Keratinocyte (primary cell): ENCODE data around the gene FOXL2NB. TPM values are rescaled to one million over a fixed set of nuclear protein-coding genes. Genes with fewer than 3 reads are reported as not detected.

Experiments
- DNase-seq: peaks from one replicate; pipeline ENCODE4 v3.0.0-alpha.2; 2011; ENCODE audit warnings: low read depth, missing footprints, low spot score
- FAIRE-seq: peaks from 2 replicates; lab custom pipeline; 2011; peaks lifted over from hg19 to GRCh38; lab: Jason Lieb, UNC
- H2AFZ ChIP-seq: 2 replicates; pipeline ENCODE4 v1.6.0; 2012; ENCODE audit warnings: low read length, control low read depth, inconsistent platforms; ENCODE audit not compliant: control insufficient read depth
- H3K27ac ChIP-seq: 2 replicates; pipeline ENCODE4 v1.5.1; 2011; ENCODE audit warnings: low read length; ENCODE audit not compliant: control insufficient read depth, insufficient read depth
- H3K27me3 ChIP-seq: 3 replicates; pipeline ENCODE4 v1.6.0; 2011; ENCODE audit warnings: low read length; ENCODE audit not compliant: control insufficient read depth, insufficient read depth; ENCODE audit errors: extremely low read depth
- H3K36me3 ChIP-seq, 2 experiments: 2 replicates in 1 of 2; 3 replicates in 1 of 2; pipeline ENCODE4 v1.5.1; 2011; ENCODE audit warnings: low read length in 2 of 2, mild to moderate bottlenecking in 1 of 2; ENCODE audit not compliant: control insufficient read depth in 2 of 2, insufficient read depth in 2 of 2; ENCODE audit errors: extremely low read depth in 1 of 2
- H3K4me1 ChIP-seq: 3 replicates; pipeline ENCODE4 v1.5.1; 2011; ENCODE audit warnings: low read length; ENCODE audit not compliant: control insufficient read depth, insufficient read depth; ENCODE audit errors: extremely low read depth
- H3K4me2 ChIP-seq: 3 replicates; pipeline ENCODE4 v1.6.0; 2011; ENCODE audit warnings: low read depth, low read length; ENCODE audit not compliant: control insufficient read depth, insufficient read depth; ENCODE audit errors: extremely low read depth
- H3K4me3 ChIP-seq, 3 experiments: fragments of 200-600 bp in 1 of 3; sonication (generic) in 1 of 3; 2 replicates in 2 of 3; 3 replicates in 1 of 3; pipeline ENCODE4 v1.5.1; 2011 to 2016; ENCODE audit warnings: low read length in 3 of 3, mild to moderate bottlenecking in 3 of 3, control low read depth in 2 of 3, inconsistent platforms in 1 of 3, low read depth in 1 of 3, mixed read lengths in 1 of 3, mixed run types in 1 of 3, moderate library complexity in 1 of 3; ENCODE audit not compliant: control insufficient read depth in 2 of 3, insufficient read depth in 2 of 3; ENCODE audit errors: extremely low read depth in 1 of 3
- H3K79me2 ChIP-seq: 2 replicates; pipeline ENCODE4 v1.6.0; 2012; ENCODE audit warnings: low read length; ENCODE audit not compliant: control insufficient read depth, insufficient read depth
- H3K9ac ChIP-seq: 3 replicates; pipeline ENCODE4 v1.6.0; 2011; ENCODE audit warnings: low read length; ENCODE audit not compliant: control insufficient read depth, insufficient read depth; ENCODE audit errors: extremely low read depth
- H3K9me1 ChIP-seq: 3 replicates; pipeline ENCODE4 v1.6.0; 2011; ENCODE audit warnings: low read length; ENCODE audit not compliant: control insufficient read depth, insufficient read depth; ENCODE audit errors: extremely low read depth
- H3K9me3 ChIP-seq: 2 replicates; pipeline ENCODE4 v1.5.1; 2012; ENCODE audit warnings: low read depth, low read length; ENCODE audit not compliant: control insufficient read depth
- H4K20me1 ChIP-seq: 3 replicates; pipeline ENCODE4 v1.6.0; 2011; ENCODE audit warnings: low read length; ENCODE audit not compliant: control insufficient read depth, insufficient read depth; ENCODE audit errors: extremely low read depth
- EZH2 ChIP-seq: IDR thresholded peaks from one replicate; pipeline ENCODE4 v1.6.1; 2012; ENCODE audit warnings: inconsistent platforms, mild to moderate bottlenecking, low read length, moderate library complexity
- dilution Hi-C: fragments of 300-500 bp; cut with MboI; formaldehyde crosslinking; loops from one replicate; pipeline ENCODE4 v1.7.0; 2020; ENCODE audit warnings: low sequenced_read_pairs; ENCODE audit not compliant: extremely low pct_ligation_motif_present
- polyA plus RNA-seq, 5 experiments: library from polyadenylated mRNA; depleted of rRNA in 3 of 5; stranded (reverse) in 3 of 5; stranded (forward) in 1 of 5; unstranded in 1 of 5; fragments of >200 nt; gene quantifications; 1 replicate in 1 of 5; 2 replicates in 3 of 5; 3 replicates in 1 of 5; pipeline versions ENCODE4 v1.2.1 to v1.2.3, GENCODE V29; 2011 to 2012; ENCODE audit warnings: missing spikeins in 2 of 5, low read depth in 1 of 5, low replicate concordance in 1 of 5
- TF ChIP-seq, protein P1 (sequence below), 3 experiments: IDR thresholded peaks in 1 of 3; conservative IDR thresholded peaks in 1 of 3; optimal IDR thresholded peaks in 1 of 3; 2 replicates in 2 of 3; 3 replicates in 1 of 3; pipeline versions ENCODE3 to v1.5.1; 2011; ENCODE audit warnings: low read length in 3 of 3, mild to moderate bottlenecking in 3 of 3, moderate library complexity in 2 of 3, control low read depth in 1 of 3, inconsistent platforms in 1 of 3; ENCODE audit not compliant: insufficient read depth in 2 of 3; ENCODE audit errors: extremely low read depth in 1 of 3

Gene FOXL2NB
- polyA plus RNA-seq, 1 donor (not counting 4 experiments of a cell fraction or from before 2014, with no cell fraction given), result 0.38 TPM

DNA sequence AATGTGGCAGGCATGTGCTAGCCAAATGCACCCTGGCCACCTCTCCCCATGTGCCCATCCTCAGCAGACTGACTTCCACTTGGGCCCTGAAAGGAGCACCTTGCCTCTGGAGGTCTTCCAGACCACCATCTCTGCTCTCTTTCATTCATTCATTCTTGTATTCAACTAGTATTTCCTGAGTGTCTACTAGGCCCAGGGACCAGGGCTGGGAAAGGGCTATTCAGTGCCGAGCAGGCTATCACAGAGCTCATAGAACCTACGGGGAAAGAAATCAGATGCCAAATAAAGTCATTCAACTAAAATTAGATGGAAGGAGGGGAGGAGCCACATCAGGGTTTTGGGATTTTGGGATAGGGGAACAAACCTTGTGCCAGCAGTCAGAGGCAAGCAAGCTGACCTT lies 40.2 kb downstream of the FOXL2NB start:
- no peaks in the 10 kb centered on the region for H3K9me3 ChIP-seq
- dilution Hi-C loops, result no loop called here
- peaks cover 3% of the 10 kb centered on the region for H3K27me3 ChIP-seq
- no peaks in the 10 kb centered on the region for H3K79me2 ChIP-seq
- no peak overlapping the region for H2AFZ ChIP-seq
- no peak overlapping the region for H3K4me2 ChIP-seq
- H4K20me1 ChIP-seq, result no peaks in the 10 kb centered on the region
- no peaks in the 10 kb centered on the region for H3K36me3 ChIP-seq
- H3K4me3 ChIP-seq, result no peak overlapping the region
- FAIRE-seq (no peak), DNase-seq (no peak)
- no peaks in the 10 kb centered on the region for H3K9me1 ChIP-seq
- no peaks in the 10 kb centered on the region for H3K4me1 ChIP-seq
- no peak overlapping the region for H3K27ac ChIP-seq
- TF ChIP-seq, protein P1, sequence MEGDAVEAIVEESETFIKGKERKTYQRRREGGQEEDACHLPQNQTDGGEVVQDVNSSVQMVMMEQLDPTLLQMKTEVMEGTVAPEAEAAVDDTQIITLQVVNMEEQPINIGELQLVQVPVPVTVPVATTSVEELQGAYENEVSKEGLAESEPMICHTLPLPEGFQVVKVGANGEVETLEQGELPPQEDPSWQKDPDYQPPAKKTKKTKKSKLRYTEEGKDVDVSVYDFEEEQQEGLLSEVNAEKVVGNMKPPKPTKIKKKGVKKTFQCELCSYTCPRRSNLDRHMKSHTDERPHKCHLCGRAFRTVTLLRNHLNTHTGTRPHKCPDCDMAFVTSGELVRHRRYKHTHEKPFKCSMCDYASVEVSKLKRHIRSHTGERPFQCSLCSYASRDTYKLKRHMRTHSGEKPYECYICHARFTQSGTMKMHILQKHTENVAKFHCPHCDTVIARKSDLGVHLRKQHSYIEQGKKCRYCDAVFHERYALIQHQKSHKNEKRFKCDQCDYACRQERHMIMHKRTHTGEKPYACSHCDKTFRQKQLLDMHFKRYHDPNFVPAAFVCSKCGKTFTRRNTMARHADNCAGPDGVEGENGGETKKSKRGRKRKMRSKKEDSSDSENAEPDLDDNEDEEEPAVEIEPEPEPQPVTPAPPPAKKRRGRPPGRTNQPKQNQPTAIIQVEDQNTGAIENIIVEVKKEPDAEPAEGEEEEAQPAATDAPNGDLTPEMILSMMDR (optimal IDR thresholded peaks at IDR 0.05 in 1 of 3, IDR thresholded peaks at IDR 0.05 in 1 of 3, conservative IDR thresholded peaks at IDR 0.05 in 1 of 3; ENCODE audit: extremely low read depth in 1 of 3, insufficient read depth in 2 of 3, low read length in 3 of 3), result no peak
- no peak for TF ChIP-seq EZH2
- no peak overlapping the region for H3K9ac ChIP-seq

DNA sequence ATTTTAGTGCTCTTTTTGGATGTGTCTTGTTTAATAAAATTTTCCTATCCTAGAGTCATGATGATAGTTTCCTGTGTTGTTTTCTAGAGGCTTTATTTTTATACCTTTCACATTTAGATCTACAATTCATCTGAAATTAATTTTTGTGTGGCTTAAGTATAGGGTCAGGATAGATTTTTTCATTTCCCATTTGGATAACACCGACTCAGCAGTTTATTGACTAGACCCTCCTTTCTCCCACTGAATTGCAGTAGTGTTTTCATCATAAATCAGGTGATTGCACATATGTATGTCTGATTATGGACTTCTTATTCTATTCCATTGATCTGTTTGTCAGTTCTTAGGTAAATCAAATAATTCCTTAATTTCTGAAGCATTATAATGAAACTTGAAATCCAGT lies 48.7 kb downstream of the FOXL2NB start:
- dilution Hi-C loops, result no loop called here
- TF ChIP-seq, protein P1 (optimal IDR thresholded peaks at IDR 0.05 in 1 of 3, IDR thresholded peaks at IDR 0.05 in 1 of 3, conservative IDR thresholded peaks at IDR 0.05 in 1 of 3; ENCODE audit: extremely low read depth in 1 of 3, insufficient read depth in 2 of 3, low read length in 3 of 3), result no peak
- TF ChIP-seq EZH2, result no peak
- Histone ChIP-seq H3K9ac (no peak overlapping the region), H3K79me2 (no peaks in the 10 kb centered on the region), H3K27me3 (no peaks in the 10 kb centered on the region), H3K9me3 (no peaks in the 10 kb centered on the region), H3K9me1 (no peaks in the 10 kb centered on the region), H3K36me3 (no peaks in the 10 kb centered on the region), H3K27ac (no peak overlapping the region), H3K4me2 (no peak overlapping the region), H3K4me3 (no peak overlapping the region), H4K20me1 (no peaks in the 10 kb centered on the region), H3K4me1 (no peaks in the 10 kb centered on the region), H2AFZ (no peak overlapping the region)
- FAIRE-seq, result no peak
- no peak for DNase-seq

Other genes starting within 250 kb of the FOXL2NB start
- 11.5 to 19.9 TPM (median 18.5 TPM) in 3 replicates for gene PIK3CB, start 112.3 kb upstream of the FOXL2NB start, polyA plus RNA-seq
- 0.25 to 0.57 TPM (median 0.26 TPM) in 3 replicates for gene FOXL2, start 80 bp upstream of the FOXL2NB start, polyA plus RNA-seq
- gene PRR23A, start 59.1 kb downstream of the FOXL2NB start, polyA plus RNA-seq, result not detected in 3 replicates
- not detected in 3 replicates for gene PRR23B, start 73.7 kb downstream of the FOXL2NB start, polyA plus RNA-seq
- not detected in 3 replicates for gene PRR23C, start 97.7 kb downstream of the FOXL2NB start, polyA plus RNA-seq